Kidney (tissue), 14 donors: ENCODE measurements around the gene OR51E2. TPM values are rescaled to one million over a fixed set of nuclear protein-coding genes. Genes with fewer than 3 reads are reported as not detected.
A peak's percentile ranks its signal among the peaks of the same experiment; 100 is the strongest.

Experiments used
- DNase-seq, 5 donors: peaks; one replicate each; pipeline ENCODE4 v3.0.0-alpha.2; 2013 to 2020
- FAIRE-seq: peaks from 2 replicates; lab custom pipeline; 2012; peaks lifted over from hg19 to GRCh38; lab: Jason Lieb, UNC
- H3K27ac ChIP-seq, 2 donors: one replicate each; pipeline ENCODE4 v1.7.0; 2013; ENCODE audit warnings: low read depth in 2 of 2, low read length in 2 of 2, inconsistent platforms in 1 of 2
- H3K27me3 ChIP-seq: one replicate; pipeline ENCODE4 v1.7.1; 2013; ENCODE audit warnings: low read length, inconsistent platforms; ENCODE audit not compliant: control insufficient read depth, insufficient read depth
- H3K36me3 ChIP-seq, 3 donors: one replicate each; pipeline versions ENCODE4 v1.7.0 to v1.7.1; 2013; ENCODE audit warnings: low read length in 3 of 3, control low read depth in 1 of 3, inconsistent platforms in 1 of 3; ENCODE audit not compliant: insufficient read depth in 3 of 3, control insufficient read depth in 2 of 3
- H3K4me1 ChIP-seq, 3 donors: one replicate each; pipeline versions ENCODE4 v1.7.0 to v1.7.1; 2013; ENCODE audit warnings: low read length in 3 of 3, inconsistent platforms in 1 of 3, low read depth in 1 of 3; ENCODE audit not compliant: control insufficient read depth in 2 of 3, insufficient read depth in 2 of 3
- H3K4me3 ChIP-seq, 3 donors: one replicate each; pipeline versions ENCODE4 v1.7.0 to v1.8.1; 2013; ENCODE audit warnings: low read length in 3 of 3, control low read depth in 1 of 3, inconsistent platforms in 1 of 3
- H3K9ac ChIP-seq, 3 donors: one replicate each; pipeline versions ENCODE4 v1.7.0 to v1.7.1; 2013; ENCODE audit warnings: low read length in 3 of 3, control low read depth in 1 of 3, inconsistent platforms in 1 of 3
- H3K9me3 ChIP-seq, 3 donors: one replicate each; pipeline versions ENCODE4 v1.7.0 to v1.7.1; 2013; ENCODE audit warnings: low read length in 3 of 3, control low read depth in 1 of 3, inconsistent platforms in 1 of 3; ENCODE audit not compliant: control insufficient read depth in 2 of 3, insufficient read depth in 1 of 3
- intact Hi-C: fragments of 100-400 bp; cut with DNase I; formaldehyde crosslinking; loops from one replicate; pipeline ENCODE4 v1.11.1; 2022
- polyA plus RNA-seq: library from polyadenylated mRNA; stranded (reverse); fragments of 350-450 nt; fragmentation: Illumina TruSeq; extraction: RNeasy Lipid Tissue Mini Kit (QIAGEN cat#74804); gene quantifications from one replicate; pipeline ENCODE4 v1.2.3, GENCODE V29; 2014; ENCODE audit warnings: low read depth, low replicate concordance; ENCODE audit not compliant: insufficient read depth
- total RNA-seq: library from RNA; stranded (reverse); fragmentation: NEBNext Ultra II Directional; extraction: Animal tissue kit (Norgen Biotek cat#: 25700); gene quantifications from one replicate; pipeline ENCODE4 v1.2.1, GENCODE V29; 2021
- TF ChIP-seq, protein P1 (sequence below): IDR thresholded peaks from 3 replicates; pipeline ENCODE4 v1.5.1; 2012; ENCODE audit warnings: mild to moderate bottlenecking, moderate library complexity, borderline replicate concordance; ENCODE audit not compliant: insufficient read depth; ENCODE audit errors: extremely low read depth
- donor health status: control.
- donor health status: control.
- donor health status: control.
- donor health status: control.
- donor health status: control.
- donor health status: DM: yes; HTN: yes; CAD: no.
- donor health status: Normal renal cell carcinoma (clear cell type).

Gene OR51E2
- total and polyA plus RNA-seq, 2 donors from 2014 or later = 0.95 to 1.2 TPM

DNA sequence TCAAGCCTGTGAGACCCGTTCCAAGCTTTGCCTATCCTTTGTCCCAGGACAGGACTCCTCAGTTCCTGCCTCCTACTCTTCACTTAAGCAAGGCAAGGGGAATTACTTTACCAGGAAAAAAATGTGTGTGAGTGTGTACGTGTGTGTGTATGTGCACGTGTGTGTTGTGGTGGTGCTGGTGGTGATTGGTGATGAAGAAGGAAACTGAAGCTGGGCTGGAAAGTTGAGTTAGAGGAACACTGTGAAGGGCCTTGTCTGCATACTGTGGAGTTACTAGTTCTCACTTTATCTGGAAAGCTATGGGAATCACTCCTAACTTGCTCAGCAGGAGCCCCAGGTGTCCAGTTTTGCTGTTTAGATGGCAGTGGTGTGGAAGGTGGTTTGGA, 60.0 kb downstream of the OR51E2 start:
- TF ChIP-seq, protein P1, sequence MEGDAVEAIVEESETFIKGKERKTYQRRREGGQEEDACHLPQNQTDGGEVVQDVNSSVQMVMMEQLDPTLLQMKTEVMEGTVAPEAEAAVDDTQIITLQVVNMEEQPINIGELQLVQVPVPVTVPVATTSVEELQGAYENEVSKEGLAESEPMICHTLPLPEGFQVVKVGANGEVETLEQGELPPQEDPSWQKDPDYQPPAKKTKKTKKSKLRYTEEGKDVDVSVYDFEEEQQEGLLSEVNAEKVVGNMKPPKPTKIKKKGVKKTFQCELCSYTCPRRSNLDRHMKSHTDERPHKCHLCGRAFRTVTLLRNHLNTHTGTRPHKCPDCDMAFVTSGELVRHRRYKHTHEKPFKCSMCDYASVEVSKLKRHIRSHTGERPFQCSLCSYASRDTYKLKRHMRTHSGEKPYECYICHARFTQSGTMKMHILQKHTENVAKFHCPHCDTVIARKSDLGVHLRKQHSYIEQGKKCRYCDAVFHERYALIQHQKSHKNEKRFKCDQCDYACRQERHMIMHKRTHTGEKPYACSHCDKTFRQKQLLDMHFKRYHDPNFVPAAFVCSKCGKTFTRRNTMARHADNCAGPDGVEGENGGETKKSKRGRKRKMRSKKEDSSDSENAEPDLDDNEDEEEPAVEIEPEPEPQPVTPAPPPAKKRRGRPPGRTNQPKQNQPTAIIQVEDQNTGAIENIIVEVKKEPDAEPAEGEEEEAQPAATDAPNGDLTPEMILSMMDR = no peak
- intact Hi-C loops = no loop called here
- DNase-seq (no peak), FAIRE-seq (no peak)
- no peak overlapping the region for H3K4me3 ChIP-seq
- H3K4me1 ChIP-seq = peaks cover 0 to 3% (median 0%) of the 10 kb centered on the region in 3 donors
- H3K27ac ChIP-seq = no peak overlapping the region
- no peaks in the 10 kb centered on the region for H3K27me3 ChIP-seq
- no peak overlapping the region for H3K9ac ChIP-seq
- no peaks in the 10 kb centered on the region for H3K36me3 ChIP-seq
- no peaks in the 10 kb centered on the region for H3K9me3 ChIP-seq

DNA sequence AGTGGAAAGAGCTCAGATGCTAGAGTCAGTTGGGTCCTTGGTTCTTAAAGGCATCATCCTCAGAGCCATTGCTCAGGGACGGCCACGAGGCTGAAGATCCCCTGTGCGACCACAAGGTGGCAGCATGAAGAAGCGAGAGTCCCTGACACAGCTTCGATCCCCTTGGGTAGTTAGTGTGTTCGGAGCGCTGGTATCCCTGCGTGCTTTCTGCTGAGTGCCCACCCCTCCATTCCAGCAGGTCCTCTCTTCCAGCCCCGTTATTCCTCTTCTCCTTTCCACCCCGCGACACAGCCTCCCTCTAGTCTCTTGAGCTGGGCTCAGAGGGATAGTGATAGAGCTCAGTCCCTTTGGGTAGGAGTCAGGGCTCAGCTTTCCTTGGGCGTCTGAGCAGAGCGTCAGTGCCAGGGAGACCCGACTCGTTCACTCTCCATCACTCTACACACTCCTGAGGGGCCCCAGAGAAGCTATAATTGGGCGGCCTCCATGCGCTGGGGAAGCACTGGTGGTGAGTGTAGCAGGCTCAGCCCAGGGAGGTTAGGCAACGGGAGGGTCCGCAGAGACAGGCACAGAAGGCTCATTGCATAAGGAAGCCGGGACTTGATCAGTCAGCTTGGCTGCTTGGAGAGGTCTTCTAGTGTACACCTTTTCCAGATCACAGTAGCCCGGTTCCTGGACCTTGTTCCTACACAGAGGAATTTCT, 60.5 kb downstream of the OR51E2 start, which contains the start of gene OR51D1:
TSS of gene OR51D1 (plus strand) at position 516 of the 700 bp plus-strand sequence. CDS start 2,314 bp downstream, outside the sequence.
- Histone ChIP-seq H3K4me3 (peak within 1 kb of the TSS in 2 of 3 donors; percentile 45 to 47), H3K9ac (no peak within 1 kb of the TSS), H3K36me3 (no peaks in the 10 kb centered on the region), H3K4me1 (peaks cover 0 to 3% (median 0%) of the 10 kb centered on the region in 3 donors), H3K27me3 (no peaks in the 10 kb centered on the region), H3K9me3 (no peaks in the 10 kb centered on the region), H3K27ac (no peak within 1 kb of the TSS)
- intact Hi-C loops = no loop called here
- TF ChIP-seq, protein P1 = peak; percentile 86
- DNase-seq = peak; percentile 79 to 92 (median 88)
- no peak for FAIRE-seq

- no peaks in the 10 kb centered on the region for H3K36me3 ChIP-seq
- TF ChIP-seq, protein P1 = no peak
- FAIRE-seq (no peak), DNase-seq (no peak)
- no peak overlapping the region for H3K27ac ChIP-seq
- no peaks in the 10 kb centered on the region for H3K9me3 ChIP-seq
- H3K27me3 ChIP-seq = no peaks in the 10 kb centered on the region
- intact Hi-C loops = no loop called here
- peaks cover 0 to 3% (median 0%) of the 10 kb centered on the region in 3 donors for H3K4me1 ChIP-seq
- no peak overlapping the region for H3K9ac ChIP-seq
- H3K4me3 ChIP-seq = no peak overlapping the region
Measured at GRCh38 chr11:4636136-4636535, 61.5 kb downstream of the OR51E2 start.

Other genes with a start within 250 kb of the OR51E2 start
- not detected for gene OR52K2, start 248.6 kb downstream of the OR51E2 start, total RNA-seq
- gene OR52K2, start 248.6 kb downstream of the OR51E2 start, polyA plus RNA-seq = not detected
- not detected for gene OR52K1, start 215.2 kb downstream of the OR51E2 start, total RNA-seq
- not detected for gene OR52K1, start 215.2 kb downstream of the OR51E2 start, polyA plus RNA-seq
- gene OR52M1, start 152.7 kb downstream of the OR51E2 start, total RNA-seq = not detected
- gene OR52M1, start 152.7 kb downstream of the OR51E2 start, polyA plus RNA-seq = not detected
- gene OR52I2, start 116.1 kb downstream of the OR51E2 start, total RNA-seq = not detected
- not detected for gene OR52I2, start 116.1 kb downstream of the OR51E2 start, polyA plus RNA-seq
- gene OR52I1, start 103.8 kb downstream of the OR51E2 start, total RNA-seq = not detected
- not detected for gene OR52I1, start 103.8 kb downstream of the OR51E2 start, polyA plus RNA-seq
- 18.3 TPM for gene TRIM68, start 89.6 kb downstream of the OR51E2 start, total RNA-seq
- gene TRIM68, start 89.6 kb downstream of the OR51E2 start, polyA plus RNA-seq = 11.3 TPM
- not detected for gene OR51D1, start 60.4 kb downstream of the OR51E2 start, total RNA-seq
- gene OR51D1, start 60.4 kb downstream of the OR51E2 start, polyA plus RNA-seq = not detected
- gene OR51E1, start 53.9 kb downstream of the OR51E2 start, total RNA-seq = 1.4 TPM
- gene OR51E1, start 53.9 kb downstream of the OR51E2 start, polyA plus RNA-seq = 1.7 TPM
- gene MMP26, start 6.9 kb upstream of the OR51E2 start, total RNA-seq = not detected
- not detected for gene MMP26, start 6.9 kb upstream of the OR51E2 start, polyA plus RNA-seq
- gene OR51F1, start 72.1 kb upstream of the OR51E2 start, total RNA-seq = not detected
- not detected for gene OR51F1, start 72.1 kb upstream of the OR51E2 start, polyA plus RNA-seq
- gene OR52R1, start 106.5 kb upstream of the OR51E2 start, total RNA-seq = not detected
- not detected for gene OR52R1, start 106.5 kb upstream of the OR51E2 start, polyA plus RNA-seq
- gene OR51F2, start 123.5 kb upstream of the OR51E2 start, total RNA-seq = not detected
- not detected for gene OR51F2, start 123.5 kb upstream of the OR51E2 start, polyA plus RNA-seq
- gene OR51S1, start 151.4 kb upstream of the OR51E2 start, total RNA-seq = not detected
- not detected for gene OR51S1, start 151.4 kb upstream of the OR51E2 start, polyA plus RNA-seq
- not detected for gene OR51T1, start 184.0 kb upstream of the OR51E2 start, total RNA-seq
- gene OR51T1, start 184.0 kb upstream of the OR51E2 start, polyA plus RNA-seq = not detected
- gene OR51A7, start 205.9 kb upstream of the OR51E2 start, total RNA-seq = not detected
- gene OR51A7, start 205.9 kb upstream of the OR51E2 start, polyA plus RNA-seq = not detected
- not detected for gene OR51G2, start 221.5 kb upstream of the OR51E2 start, total RNA-seq
- gene OR51G2, start 221.5 kb upstream of the OR51E2 start, polyA plus RNA-seq = not detected
- not detected for gene OR51G1, start 226.5 kb upstream of the OR51E2 start, total RNA-seq
- gene OR51G1, start 226.5 kb upstream of the OR51E2 start, polyA plus RNA-seq = not detected
- not detected for gene OR51A4, start 249.8 kb upstream of the OR51E2 start, total RNA-seq
- not detected for gene OR51A4, start 249.8 kb upstream of the OR51E2 start, polyA plus RNA-seq